PC-9 (cell line): ENCODE results near the gene CPNE7. TPM values are rescaled to one million over a fixed set of nuclear protein-coding genes. Genes with fewer than 3 reads are reported as not detected.

Experiments used
- BruUV-seq: library from RNA; stranded (reverse); fragments of 400-500 nt; replicated peaks from 2 replicates; lab custom pipeline; 2021; lab: Mats Ljungman, UMichigan
- CTCF ChIA-PET: fragments of 300-600 bp; sonication (Branson Sonifier 250); formaldehyde crosslinking; loops from one replicate; lab custom pipeline; 2022; ENCODE audit warnings: antibody characterized with exemption; lab: Charles Lee
- POLR2A ChIA-PET: fragments of 300-600 bp; sonication (Branson Sonifier 250); formaldehyde crosslinking; loops from one replicate; lab custom pipeline; 2022; ENCODE audit warnings: antibody characterized with exemption; ENCODE audit not compliant: unreplicated experiment; lab: Charles Lee
- DNase-seq, 2 experiments: peaks; one replicate each; pipeline versions ENCODE4 v3.0.0 to v3.0.0-alpha.2; 2015 to 2022; ENCODE audit warnings: mixed read lengths in 1 of 2
- H2AFZ ChIP-seq: fragments of 200-600 bp; sonication (generic); 2 replicates; pipeline ENCODE4 v1.8.1; 2017; ENCODE audit warnings: antibody characterized with exemption
- H3F3A ChIP-seq: fragments of 200-600 bp; sonication (generic); 2 replicates; pipeline ENCODE4 v1.8.1; 2017; ENCODE audit warnings: antibody characterized with exemption, mild to moderate bottlenecking, low read depth; ENCODE audit not compliant: insufficient read depth
- H3K27ac ChIP-seq: fragments of 200-600 bp; sonication (generic); 2 replicates; pipeline ENCODE4 v1.6.1; 2016; ENCODE audit warnings: mixed run types
- H3K27me3 ChIP-seq: fragments of 200-600 bp; sonication (generic); 2 replicates; pipeline ENCODE4 v1.6.1; 2016; ENCODE audit warnings: low read depth, mixed run types; ENCODE audit not compliant: insufficient read depth
- H3K36me3 ChIP-seq: fragments of 200-600 bp; sonication (generic); 2 replicates; pipeline ENCODE4 v1.6.1; 2016; ENCODE audit warnings: low read depth, mixed run types
- H3K4me1 ChIP-seq: fragments of 200-600 bp; sonication (generic); replicated peaks from 2 replicates; pipeline ENCODE4 v1.6.1; 2016; ENCODE audit warnings: mixed run types; ENCODE audit not compliant: insufficient read depth
- H3K4me2 ChIP-seq: fragments of 200-600 bp; sonication (generic); 2 replicates; pipeline ENCODE4 v1.6.1; 2017; ENCODE audit warnings: mixed run types
- H3K4me3 ChIP-seq: fragments of 200-600 bp; sonication (generic); 2 replicates; pipeline ENCODE4 v1.6.1; 2016; ENCODE audit warnings: mixed run types
- H3K79me2 ChIP-seq: fragments of 200-600 bp; sonication (generic); 2 replicates; pipeline ENCODE4 v1.6.1; 2017; ENCODE audit warnings: low read depth, mixed run types
- H3K9me2 ChIP-seq: fragments of 200-600 bp; sonication (generic); 2 replicates; pipeline ENCODE4 v1.8.1; 2017; ENCODE audit warnings: mild to moderate bottlenecking; ENCODE audit not compliant: insufficient read depth
- H3K9me3 ChIP-seq: fragments of 200-600 bp; sonication (generic); 2 replicates; pipeline ENCODE4 v1.8.1; 2016; ENCODE audit warnings: low read depth; ENCODE audit not compliant: insufficient read depth
- H4K20me1 ChIP-seq: fragments of 200-600 bp; sonication (generic); 2 replicates; pipeline ENCODE4 v1.8.1; 2017; ENCODE audit not compliant: insufficient read depth
- EZH2 ChIP-seq: fragments of 200-600 bp; sonication (generic); IDR thresholded peaks from 2 replicates; pipeline ENCODE4 v1.8.0; 2017; ENCODE audit warnings: antibody characterized with exemption, low read depth
- intact Hi-C: fragments of 100-400 bp; cut with micrococcal nuclease; formaldehyde crosslinking; loops from one replicate; pipeline ENCODE4 v1.10.0; 2022; ENCODE audit not compliant: unreplicated experiment
- total RNA-seq: library from RNA; stranded (reverse); gene quantifications from 2 replicates; pipeline ENCODE4 v1.2.3, GENCODE V29; 2021
- TF ChIP-seq, protein P1 (sequence below): fragments of 200-600 bp; sonication (generic); conservative IDR thresholded peaks from 2 replicates; pipeline ENCODE4 v1.6.1; 2017; ENCODE audit warnings: mixed run types, antibody characterized with exemption, mild to moderate bottlenecking, moderate library complexity

Gene CPNE7
- total RNA-seq, 1 experiment from 2014 or later = 19.5 TPM

DNA sequence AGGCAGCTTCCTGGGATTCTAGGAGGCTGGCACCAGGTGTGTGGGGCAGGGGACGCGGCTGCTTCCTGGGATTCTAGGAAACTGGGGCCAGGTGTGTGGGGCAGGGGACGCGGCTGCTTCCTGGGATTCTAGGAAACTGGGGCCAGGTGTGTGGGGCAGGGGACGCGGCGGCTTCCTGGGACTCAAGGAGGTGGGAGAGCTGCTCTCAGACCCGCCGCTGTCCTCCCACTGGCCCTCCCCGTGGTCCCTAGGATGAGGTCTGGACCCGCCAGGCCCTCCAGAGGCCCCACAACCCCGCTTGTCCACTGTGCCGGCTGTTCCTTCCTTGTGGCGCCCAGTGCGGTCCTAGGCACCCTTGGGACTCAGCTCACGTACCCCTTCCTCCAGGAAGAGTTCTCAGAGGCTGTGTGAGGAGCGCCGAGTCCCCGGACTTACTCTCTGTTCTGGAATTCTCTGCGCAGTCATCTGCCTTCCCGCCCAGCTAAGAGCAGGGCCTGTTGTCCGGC, 38.4 kb downstream of the CPNE7 start:
- Histone ChIP-seq H3K9me2 (no peaks in the 10 kb centered on the region), H3K9me3 (no peaks in the 10 kb centered on the region), H3K27me3 (no peaks in the 10 kb centered on the region), H2AFZ (no peak overlapping the region), H3K79me2 (no peaks in the 10 kb centered on the region), H3F3A (peaks cover 14% of the 10 kb centered on the region), H3K27ac (no peak overlapping the region), H3K4me2 (no peak overlapping the region), H3K4me3 (no peak overlapping the region), H3K36me3 (no peaks in the 10 kb centered on the region), H4K20me1 (no peaks in the 10 kb centered on the region), H3K4me1 (peaks cover 10% of the 10 kb centered on the region)
- POLR2A ChIA-PET = no interaction called here
- BruUV-seq = no TSS peak
- intact Hi-C loops = no loop called here
- no peak for TF ChIP-seq EZH2
- TF ChIP-seq, protein P1, sequence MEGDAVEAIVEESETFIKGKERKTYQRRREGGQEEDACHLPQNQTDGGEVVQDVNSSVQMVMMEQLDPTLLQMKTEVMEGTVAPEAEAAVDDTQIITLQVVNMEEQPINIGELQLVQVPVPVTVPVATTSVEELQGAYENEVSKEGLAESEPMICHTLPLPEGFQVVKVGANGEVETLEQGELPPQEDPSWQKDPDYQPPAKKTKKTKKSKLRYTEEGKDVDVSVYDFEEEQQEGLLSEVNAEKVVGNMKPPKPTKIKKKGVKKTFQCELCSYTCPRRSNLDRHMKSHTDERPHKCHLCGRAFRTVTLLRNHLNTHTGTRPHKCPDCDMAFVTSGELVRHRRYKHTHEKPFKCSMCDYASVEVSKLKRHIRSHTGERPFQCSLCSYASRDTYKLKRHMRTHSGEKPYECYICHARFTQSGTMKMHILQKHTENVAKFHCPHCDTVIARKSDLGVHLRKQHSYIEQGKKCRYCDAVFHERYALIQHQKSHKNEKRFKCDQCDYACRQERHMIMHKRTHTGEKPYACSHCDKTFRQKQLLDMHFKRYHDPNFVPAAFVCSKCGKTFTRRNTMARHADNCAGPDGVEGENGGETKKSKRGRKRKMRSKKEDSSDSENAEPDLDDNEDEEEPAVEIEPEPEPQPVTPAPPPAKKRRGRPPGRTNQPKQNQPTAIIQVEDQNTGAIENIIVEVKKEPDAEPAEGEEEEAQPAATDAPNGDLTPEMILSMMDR = no peak
- no peak for DNase-seq
- CTCF ChIA-PET = interaction anchor here (0.6 to 0.8 kb wide), 3 partner anchors 19 to 57 kb away, joined by 3 to 5 read pairs (median 4); no protein-coding TSS in a partner anchor

DNA sequence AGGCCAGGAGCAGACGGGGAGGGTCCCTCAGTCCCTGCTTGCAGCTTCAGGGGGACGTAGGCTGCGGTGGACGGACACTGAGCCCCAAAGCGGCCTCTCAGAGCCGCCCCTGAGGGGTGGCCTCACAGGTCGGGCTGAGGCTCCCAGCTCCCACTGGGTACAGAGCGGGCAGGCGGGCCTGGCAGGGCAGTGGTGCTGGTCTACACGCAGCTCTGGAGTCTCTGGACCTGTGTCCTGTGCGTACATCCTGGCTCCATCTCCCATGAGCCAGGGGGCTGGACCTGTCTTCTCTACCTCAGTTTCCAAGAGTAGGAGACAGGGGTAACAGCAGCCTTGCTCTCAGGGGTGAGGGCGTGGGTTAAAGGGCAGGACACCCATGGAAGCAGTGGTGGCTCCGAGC, 39.6 kb downstream of the CPNE7 start:
- BruUV-seq = no TSS peak
- Histone ChIP-seq H3K27me3 (peaks cover 4% of the 10 kb centered on the region; the same call in 1 of the 2 replicates), H3F3A (peaks cover 8% of the 10 kb centered on the region), H2AFZ (no peak overlapping the region), H3K4me2 (no peak overlapping the region), H3K4me3 (no peak overlapping the region), H3K4me1 (no peaks in the 10 kb centered on the region), H3K27ac (no peak overlapping the region), H3K36me3 (no peaks in the 10 kb centered on the region), H3K9me2 (no peaks in the 10 kb centered on the region), H3K79me2 (no peaks in the 10 kb centered on the region), H3K9me3 (no peaks in the 10 kb centered on the region), H4K20me1 (no peaks in the 10 kb centered on the region)
- TF ChIP-seq, protein P1 = no peak
- no peak for TF ChIP-seq EZH2
- intact Hi-C loops = no loop called here
- CTCF ChIA-PET = interaction anchor here (0.6 to 0.8 kb wide), 3 partner anchors 32 to 438 kb away, joined by 3 to 12 read pairs (median 8); no protein-coding TSS in a partner anchor
- POLR2A ChIA-PET = no interaction called here
- DNase-seq = no peak

DNA sequence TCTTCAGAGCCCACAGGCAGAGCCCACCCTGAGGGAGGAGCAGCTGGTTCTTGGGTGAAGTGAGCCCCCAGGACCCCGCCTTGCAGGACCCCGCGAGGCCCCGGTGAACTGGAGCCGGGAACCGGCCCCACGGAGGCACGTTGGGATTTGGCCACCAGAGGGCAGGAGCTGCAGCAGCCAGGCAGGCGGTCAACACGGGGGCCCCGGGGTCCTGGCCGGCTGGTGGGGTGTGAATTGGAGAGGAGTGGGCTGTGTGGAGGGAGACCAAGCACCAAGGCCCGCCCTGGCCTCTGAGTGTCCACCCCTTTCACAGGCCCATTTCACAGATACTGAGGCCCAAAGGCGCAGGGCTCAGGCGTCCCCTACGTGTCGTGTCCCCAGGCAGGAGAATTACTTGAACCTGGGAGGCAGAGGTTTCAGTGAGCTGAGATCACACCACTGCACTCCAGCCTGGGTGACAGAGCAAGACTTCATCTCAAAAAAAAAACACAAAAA, 40.1 kb downstream of the CPNE7 start:
- peaks cover 13% of the 10 kb centered on the region for H3F3A ChIP-seq
- H3K27ac ChIP-seq = no peak overlapping the region
- ChIA-PET POLR2A (no interaction called here), CTCF (interaction anchor here (0.6 kb wide), 1 partner anchor 23 kb away, joined by 11 read pairs; no protein-coding TSS in a partner anchor)
- intact Hi-C loops = no loop called here
- H3K27me3 ChIP-seq = peaks cover 9% of the 10 kb centered on the region; the same call in 1 of the 2 replicates
- no peak overlapping the region for H3K4me2 ChIP-seq
- H2AFZ ChIP-seq = no peak overlapping the region
- TF ChIP-seq, protein P1 = peak; percentile 91
- TF ChIP-seq EZH2 = no peak
- DNase-seq = peak in 1 of 2 experiments; percentile 53
- H4K20me1 ChIP-seq = no peaks in the 10 kb centered on the region
- H3K9me2 ChIP-seq = no peaks in the 10 kb centered on the region
- H3K79me2 ChIP-seq = no peaks in the 10 kb centered on the region
- H3K4me3 ChIP-seq = no peak overlapping the region
- no TSS peak for BruUV-seq
- H3K4me1 ChIP-seq = no peaks in the 10 kb centered on the region
- H3K9me3 ChIP-seq = no peaks in the 10 kb centered on the region
- H3K36me3 ChIP-seq = no peaks in the 10 kb centered on the region
